PC-9 (cell line): ENCODE measurements around the gene TPRN. TPM values are rescaled to one million over a fixed set of nuclear protein-coding genes. Genes with fewer than 3 reads are reported as not detected.
"Not testable (repeated sequence)": the region's sequence is repeated elsewhere in the genome, so short reads cannot be mapped to it uniquely, and the experiment has no call there.

Source experiments
- BruUV-seq: library from RNA; stranded (reverse); fragments of 400-500 nt; replicated peaks from 2 replicates; lab custom pipeline; 2021; lab: Mats Ljungman, UMichigan
- CTCF ChIA-PET: fragments of 300-600 bp; sonication (Branson Sonifier 250); formaldehyde crosslinking; loops from one replicate; lab custom pipeline; 2022; ENCODE audit warnings: antibody characterized with exemption; lab: Charles Lee
- POLR2A ChIA-PET: fragments of 300-600 bp; sonication (Branson Sonifier 250); formaldehyde crosslinking; loops from one replicate; lab custom pipeline; 2022; ENCODE audit warnings: antibody characterized with exemption; ENCODE audit not compliant: unreplicated experiment; lab: Charles Lee
- DNase-seq, 2 experiments: peaks; one replicate each; pipeline versions ENCODE4 v3.0.0 to v3.0.0-alpha.2; 2015 to 2022; ENCODE audit warnings: mixed read lengths in 1 of 2
- H2AFZ ChIP-seq: fragments of 200-600 bp; sonication (generic); 2 replicates; pipeline ENCODE4 v1.8.1; 2017; ENCODE audit warnings: antibody characterized with exemption
- H3F3A ChIP-seq: fragments of 200-600 bp; sonication (generic); 2 replicates; pipeline ENCODE4 v1.8.1; 2017; ENCODE audit warnings: antibody characterized with exemption, mild to moderate bottlenecking, low read depth; ENCODE audit not compliant: insufficient read depth
- H3K27ac ChIP-seq: fragments of 200-600 bp; sonication (generic); 2 replicates; pipeline ENCODE4 v1.6.1; 2016; ENCODE audit warnings: mixed run types
- H3K27me3 ChIP-seq: fragments of 200-600 bp; sonication (generic); 2 replicates; pipeline ENCODE4 v1.6.1; 2016; ENCODE audit warnings: low read depth, mixed run types; ENCODE audit not compliant: insufficient read depth
- H3K36me3 ChIP-seq: fragments of 200-600 bp; sonication (generic); 2 replicates; pipeline ENCODE4 v1.6.1; 2016; ENCODE audit warnings: low read depth, mixed run types
- H3K4me1 ChIP-seq: fragments of 200-600 bp; sonication (generic); replicated peaks from 2 replicates; pipeline ENCODE4 v1.6.1; 2016; ENCODE audit warnings: mixed run types; ENCODE audit not compliant: insufficient read depth
- H3K4me2 ChIP-seq: fragments of 200-600 bp; sonication (generic); 2 replicates; pipeline ENCODE4 v1.6.1; 2017; ENCODE audit warnings: mixed run types
- H3K4me3 ChIP-seq: fragments of 200-600 bp; sonication (generic); 2 replicates; pipeline ENCODE4 v1.6.1; 2016; ENCODE audit warnings: mixed run types
- H3K79me2 ChIP-seq: fragments of 200-600 bp; sonication (generic); 2 replicates; pipeline ENCODE4 v1.6.1; 2017; ENCODE audit warnings: low read depth, mixed run types
- H3K9me2 ChIP-seq: fragments of 200-600 bp; sonication (generic); 2 replicates; pipeline ENCODE4 v1.8.1; 2017; ENCODE audit warnings: mild to moderate bottlenecking; ENCODE audit not compliant: insufficient read depth
- H3K9me3 ChIP-seq: fragments of 200-600 bp; sonication (generic); 2 replicates; pipeline ENCODE4 v1.8.1; 2016; ENCODE audit warnings: low read depth; ENCODE audit not compliant: insufficient read depth
- H4K20me1 ChIP-seq: fragments of 200-600 bp; sonication (generic); 2 replicates; pipeline ENCODE4 v1.8.1; 2017; ENCODE audit not compliant: insufficient read depth
- EZH2 ChIP-seq: fragments of 200-600 bp; sonication (generic); IDR thresholded peaks from 2 replicates; pipeline ENCODE4 v1.8.0; 2017; ENCODE audit warnings: antibody characterized with exemption, low read depth
- intact Hi-C: fragments of 100-400 bp; cut with micrococcal nuclease; formaldehyde crosslinking; loops from one replicate; pipeline ENCODE4 v1.10.0; 2022; ENCODE audit not compliant: unreplicated experiment
- total RNA-seq: library from RNA; stranded (reverse); gene quantifications from 2 replicates; pipeline ENCODE4 v1.2.3, GENCODE V29; 2021
- TF ChIP-seq, protein P1 (sequence below): fragments of 200-600 bp; sonication (generic); conservative IDR thresholded peaks from 2 replicates; pipeline ENCODE4 v1.6.1; 2017; ENCODE audit warnings: mixed run types, antibody characterized with exemption, mild to moderate bottlenecking, moderate library complexity

The TPRN gene
- total RNA-seq, 1 experiment from 2014 or later: 61.8 TPM

DNA sequence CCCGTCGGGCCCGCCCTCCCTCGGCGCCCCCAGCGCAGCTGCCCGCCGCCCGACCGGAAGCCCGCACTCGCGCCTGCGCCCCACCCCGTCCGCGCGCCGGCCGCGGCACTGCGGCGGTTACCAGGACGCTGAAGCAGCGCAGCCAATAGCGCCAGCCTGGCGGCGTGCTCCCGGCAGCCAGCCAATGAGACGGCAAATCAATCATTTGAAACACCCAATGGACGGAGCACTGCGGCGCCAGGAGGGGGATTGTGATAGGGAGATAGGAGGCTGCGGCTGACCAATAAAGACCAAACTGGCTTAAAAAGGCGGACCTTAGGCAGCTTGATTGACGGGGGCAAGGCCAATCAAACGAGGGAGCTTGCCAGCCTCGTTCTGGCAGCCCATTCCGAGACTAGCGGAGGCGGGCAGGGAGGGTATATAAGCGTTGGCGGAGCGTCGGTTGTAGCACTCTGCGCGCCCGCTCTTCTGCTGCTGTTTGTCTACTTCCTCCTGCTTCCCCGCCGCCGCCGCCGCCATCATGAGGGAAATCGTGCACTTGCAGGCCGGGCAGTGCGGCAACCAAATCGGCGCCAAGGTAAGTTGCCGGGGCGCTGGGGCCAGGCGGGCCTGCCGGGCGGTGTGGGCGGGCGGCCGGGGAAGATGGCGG, 40.4 kb upstream of the TPRN start, which contains the start of gene TUBB4B:
TSS of gene TUBB4B (plus strand) at position 447 of the 649 bp plus-strand sequence. CDS start at position 521, 74 bp downstream.
- no TSS peak for BruUV-seq
- Histone ChIP-seq H3K4me3 (peak within 1 kb of the TSS; percentile 97), H3K9me2 (no peaks in the 10 kb centered on the region), H3K79me2 (peaks cover 56% of the 10 kb centered on the region), H3K4me2 (peak within 1 kb of the TSS; percentile 99), H3K4me1 (peaks cover 39% of the 10 kb centered on the region), H3K27ac (peak within 1 kb of the TSS; percentile 82), H4K20me1 (peaks cover 29% of the 10 kb centered on the region), H3K9me3 (no peaks in the 10 kb centered on the region), H3K36me3 (peaks cover 21% of the 10 kb centered on the region; the same call in 1 of the 2 replicates), H3K27me3 (no peaks in the 10 kb centered on the region), H2AFZ (peak within 1 kb of the TSS; percentile 89), H3F3A (peaks cover 40% of the 10 kb centered on the region)
- POLR2A ChIA-PET: interaction anchor here (0.5 to 1.8 kb wide), 18 partner anchors 13 to 449 kb away, joined by 3 to 19 read pairs (median 6); partner anchors contain the start of genes NELFB, RNF224, SAPCD2 and TOR4A
- intact Hi-C loops: loop anchor here (2.0 to 5.0 kb wide), 3 partner anchors 36 to 449 kb away; partner anchors contain the start of genes TMEM141 and TOR4A
- CTCF ChIA-PET: interaction anchor here (0.5 to 0.7 kb wide), 2 partner anchors 43 to 113 kb away, joined by 3 to 8 read pairs; no protein-coding TSS in a partner anchor
- DNase-seq: peak; percentile 98 to 100
- TF ChIP-seq EZH2: no peak
- TF ChIP-seq, protein P1, sequence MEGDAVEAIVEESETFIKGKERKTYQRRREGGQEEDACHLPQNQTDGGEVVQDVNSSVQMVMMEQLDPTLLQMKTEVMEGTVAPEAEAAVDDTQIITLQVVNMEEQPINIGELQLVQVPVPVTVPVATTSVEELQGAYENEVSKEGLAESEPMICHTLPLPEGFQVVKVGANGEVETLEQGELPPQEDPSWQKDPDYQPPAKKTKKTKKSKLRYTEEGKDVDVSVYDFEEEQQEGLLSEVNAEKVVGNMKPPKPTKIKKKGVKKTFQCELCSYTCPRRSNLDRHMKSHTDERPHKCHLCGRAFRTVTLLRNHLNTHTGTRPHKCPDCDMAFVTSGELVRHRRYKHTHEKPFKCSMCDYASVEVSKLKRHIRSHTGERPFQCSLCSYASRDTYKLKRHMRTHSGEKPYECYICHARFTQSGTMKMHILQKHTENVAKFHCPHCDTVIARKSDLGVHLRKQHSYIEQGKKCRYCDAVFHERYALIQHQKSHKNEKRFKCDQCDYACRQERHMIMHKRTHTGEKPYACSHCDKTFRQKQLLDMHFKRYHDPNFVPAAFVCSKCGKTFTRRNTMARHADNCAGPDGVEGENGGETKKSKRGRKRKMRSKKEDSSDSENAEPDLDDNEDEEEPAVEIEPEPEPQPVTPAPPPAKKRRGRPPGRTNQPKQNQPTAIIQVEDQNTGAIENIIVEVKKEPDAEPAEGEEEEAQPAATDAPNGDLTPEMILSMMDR: no peak

DNA sequence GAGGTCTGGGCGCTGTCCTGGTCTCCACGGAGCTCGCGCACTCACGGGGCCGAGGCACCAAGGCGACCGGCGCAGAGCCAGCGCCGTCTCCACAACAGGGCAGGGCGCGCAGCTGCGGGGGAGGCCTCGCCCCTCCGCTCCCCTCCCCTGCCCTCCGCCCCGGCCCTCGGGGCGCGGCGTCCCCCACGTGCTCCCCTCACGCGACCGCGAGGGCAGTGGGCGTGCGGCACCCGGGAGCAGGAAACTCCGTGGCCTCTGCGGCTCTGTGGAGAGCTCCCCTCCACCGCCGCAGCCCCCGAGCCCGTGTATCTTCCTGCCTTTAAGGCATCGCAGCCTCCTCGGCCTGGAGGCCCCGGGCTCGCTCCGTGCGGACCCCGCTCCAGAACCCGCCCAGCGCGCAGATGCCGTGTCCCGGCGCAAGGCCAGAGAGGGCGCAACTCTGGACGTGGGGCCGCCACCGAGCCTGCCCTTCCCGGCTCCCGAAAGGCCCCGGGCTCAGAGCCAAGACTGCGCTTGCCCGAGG, 39.8 kb upstream of the TPRN start:
- Histone ChIP-seq H3K79me2 (peaks cover 56% of the 10 kb centered on the region), H4K20me1 (peaks cover 29% of the 10 kb centered on the region)

DNA sequence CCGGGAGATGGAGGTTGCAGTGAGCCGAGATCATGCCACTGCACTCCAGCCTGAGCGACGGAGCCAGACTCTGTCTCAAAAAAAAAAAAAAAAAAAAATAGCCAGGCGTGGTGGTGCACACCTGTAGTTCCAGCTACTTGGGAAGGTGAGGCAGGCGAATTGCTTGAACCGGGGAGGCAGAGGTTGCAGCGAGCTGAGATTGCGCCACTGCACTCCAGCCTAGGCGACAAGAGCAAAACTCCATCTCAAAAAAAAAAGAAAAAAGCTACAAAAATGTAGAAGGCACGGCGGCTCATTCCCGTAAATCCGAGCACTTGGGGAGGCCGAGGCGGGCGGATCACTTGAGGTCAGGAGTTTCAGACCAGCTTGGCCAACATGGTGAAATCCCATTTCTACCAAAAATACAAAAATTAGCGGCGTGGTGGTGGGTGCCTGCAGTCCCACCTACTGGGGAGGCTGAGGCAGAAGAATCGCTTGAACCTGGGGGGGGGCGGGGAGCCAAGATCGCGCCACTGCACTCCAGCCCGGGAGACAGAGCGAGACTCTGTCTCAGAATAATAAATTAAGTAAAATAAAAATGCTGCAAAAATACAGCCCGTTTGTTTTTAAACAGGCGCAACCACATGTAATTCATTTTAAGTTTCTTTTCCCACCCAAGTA, 39.1 kb upstream of the TPRN start:
- not testable (repeated sequence) for H3K9me2 ChIP-seq, H3K27me3 ChIP-seq, DNase-seq, H3K9me3 ChIP-seq
- Histone ChIP-seq H3K4me3 (peak overlapping the region; percentile 70), H3F3A (peaks cover 39% of the 10 kb centered on the region), H3K4me2 (peak overlapping the region; percentile 93), H3K27ac (peak overlapping the region; percentile 82), H2AFZ (peak overlapping the region; percentile 89), H4K20me1 (peaks cover 29% of the 10 kb centered on the region), H3K36me3 (peaks cover 21% of the 10 kb centered on the region; the same call in 1 of the 2 replicates), H3K79me2 (peaks cover 56% of the 10 kb centered on the region), H3K4me1 (peaks cover 39% of the 10 kb centered on the region)
- BruUV-seq: TSS peak; percentile 50
- POLR2A ChIA-PET: interaction anchor here (0.7 to 1.8 kb wide), 6 partner anchors 15 to 193 kb away, joined by 4 to 19 read pairs (median 8); partner anchors contain the start of gene NELFB
- CTCF ChIA-PET: interaction anchor here (0.8 kb wide), 2 partner anchors 33 to 193 kb away, joined by 4 to 7 read pairs; no protein-coding TSS in a partner anchor
- intact Hi-C loops: loop anchor here (2.0 to 5.0 kb wide), 3 partner anchors 37 to 447 kb away; partner anchors contain the start of genes TMEM141 and TOR4A

More for the DNA sequence above, 39.8 kb upstream of the TPRN start:
- Histone ChIP-seq H3K4me2 (peak overlapping the region; percentile 93), H3K9me3 (no peaks in the 10 kb centered on the region), H3K27ac (peak overlapping the region; percentile 82), H3K9me2 (no peaks in the 10 kb centered on the region), H3K36me3 (peaks cover 21% of the 10 kb centered on the region; the same call in 1 of the 2 replicates), H3F3A (peaks cover 40% of the 10 kb centered on the region), H2AFZ (peak overlapping the region; percentile 89), H3K4me1 (peaks cover 39% of the 10 kb centered on the region), H3K27me3 (no peaks in the 10 kb centered on the region), H3K4me3 (peak overlapping the region; percentile 70)
- BruUV-seq: no TSS peak
- POLR2A ChIA-PET: interaction anchor here (0.5 to 1.8 kb wide), 18 partner anchors 12 to 448 kb away, joined by 3 to 19 read pairs (median 6); partner anchors contain the start of genes NELFB, RNF224, SAPCD2 and TOR4A
- intact Hi-C loops: loop anchor here (2.0 to 5.0 kb wide), 3 partner anchors 36 to 448 kb away; partner anchors contain the start of genes TMEM141 and TOR4A
- CTCF ChIA-PET: interaction anchor here (0.5 kb wide), 1 partner anchor 113 kb away, joined by 8 read pairs; no protein-coding TSS in a partner anchor
- TF ChIP-seq, protein P1: peak; percentile 32; the same call in 1 of the 2 replicates
- TF ChIP-seq EZH2: no peak
- DNase-seq: peak in 1 of 2 experiments; percentile 82
